Natural killer cell treated with Interleukin-12 subunit alpha and Interleukin-12 subunit beta and Interleukin-15 and Interleukin-18, amount 100 ng/mL, for 72 hours (primary cell): ENCODE measurements around the gene FAM193B. TPM values are rescaled to one million over a fixed set of nuclear protein-coding genes. Genes with fewer than 3 reads are reported as not detected.
A peak's percentile ranks its signal among the peaks of the same experiment; 100 is the strongest.

Experiments used
- ATAC-seq, 2 donors: fragments of 150-1000 bp; cut with Tn5 transposase in 1 of 2; sonication (Bioruptor Pico), chemical (Tn5 transposase) in 1 of 2; 2 replicates each; pipeline ENCODE4 v1.10.0; 2021
- DNase-seq: peaks from one replicate; pipeline ENCODE4 v3.0.0; 2022; ENCODE audit warnings: low spot score
- H3K27ac Mint-ChIP-seq, 2 donors: 1 replicate in 1 of 2; 2 replicates in 1 of 2; pipeline ENCODE4 v1.8.0; 2022; ENCODE audit warnings: mixed read lengths in 2 of 2, mild to moderate bottlenecking in 1 of 2, moderate library complexity in 1 of 2
- H3K27me3 Mint-ChIP-seq, 2 donors: 1 replicate in 1 of 2; 2 replicates in 1 of 2; pipeline ENCODE4 v1.8.0; 2022; ENCODE audit warnings: mixed read lengths in 2 of 2
- H3K36me3 Mint-ChIP-seq: one replicate; pipeline ENCODE4 v1.8.0; 2022; ENCODE audit warnings: mixed read lengths
- H3K4me1 Mint-ChIP-seq, 2 donors: 1 replicate in 1 of 2; 2 replicates in 1 of 2; pipeline ENCODE4 v1.8.0; 2022; ENCODE audit warnings: low read depth in 2 of 2, mixed read lengths in 2 of 2, mild to moderate bottlenecking in 1 of 2
- H3K4me3 Mint-ChIP-seq: one replicate; pipeline ENCODE4 v1.8.0; 2022; ENCODE audit warnings: mixed read lengths
- H3K9me3 Mint-ChIP-seq: 2 replicates; pipeline ENCODE4 v1.8.0; 2022; ENCODE audit warnings: mixed read lengths
- total RNA-seq, 2 donors: library from RNA; stranded (reverse); gene quantifications; one replicate each; pipeline ENCODE4 v1.2.3, GENCODE V29; 2022

FAM193B gene
- total RNA-seq, 2 donors from 2014 or later: 57.9 to 135 TPM

DNA sequence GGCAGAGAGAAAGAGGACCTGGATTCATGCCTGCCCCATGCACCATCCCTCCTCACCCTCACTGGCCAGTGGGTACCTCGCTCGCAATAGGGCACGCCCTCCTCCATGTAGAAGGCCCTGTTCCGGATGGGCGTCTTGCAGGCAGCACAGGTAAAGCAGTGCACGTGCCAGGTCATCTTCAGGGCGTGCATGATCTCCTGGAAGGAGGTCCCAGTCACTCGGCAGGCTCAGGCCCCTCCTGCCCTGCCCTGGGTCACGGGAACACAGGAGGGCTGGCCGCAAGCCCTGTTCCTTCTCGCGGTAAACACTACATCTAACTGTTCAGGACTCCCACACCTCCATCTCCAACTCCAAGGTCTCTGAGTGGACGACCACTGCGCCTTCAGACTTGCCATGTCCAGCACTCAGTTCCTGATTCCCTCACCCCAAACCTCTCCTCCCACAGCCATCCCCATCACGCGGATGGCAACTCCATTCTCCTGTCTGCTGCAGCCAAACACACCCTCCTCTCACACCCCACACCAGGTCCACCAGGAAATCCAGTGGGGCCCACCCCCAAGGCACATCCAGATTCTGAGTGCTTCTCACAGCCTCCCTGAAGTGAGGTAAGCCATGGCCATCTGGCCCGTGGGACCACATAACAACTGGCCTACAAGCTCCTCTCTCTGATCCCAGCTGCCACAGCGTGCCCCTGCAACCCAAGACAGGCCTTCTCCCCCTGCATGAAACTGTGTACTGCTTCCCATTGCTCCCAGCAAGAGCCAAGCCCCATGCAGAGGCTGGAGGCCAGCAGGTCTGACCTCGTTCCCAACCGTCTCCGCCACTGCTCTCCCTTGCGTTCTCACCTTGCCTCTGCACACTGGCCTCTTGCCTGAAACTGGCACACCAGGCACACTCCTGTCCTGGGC, 70.1 kb downstream of the FAM193B start:
- no peaks in the 10 kb centered on the region for H3K36me3 Mint-ChIP-seq
- H3K4me3 Mint-ChIP-seq: no peak overlapping the region
- DNase-seq: no peak
- no peaks in the 10 kb centered on the region for H3K27me3 Mint-ChIP-seq
- peaks cover 9 to 10% of the 10 kb centered on the region in 2 donors for H3K4me1 Mint-ChIP-seq
- H3K27ac Mint-ChIP-seq: no peak overlapping the region
- no peaks in the 10 kb centered on the region for H3K9me3 Mint-ChIP-seq
- peak in 1 of 2 donors; percentile 11 for ATAC-seq

DNA sequence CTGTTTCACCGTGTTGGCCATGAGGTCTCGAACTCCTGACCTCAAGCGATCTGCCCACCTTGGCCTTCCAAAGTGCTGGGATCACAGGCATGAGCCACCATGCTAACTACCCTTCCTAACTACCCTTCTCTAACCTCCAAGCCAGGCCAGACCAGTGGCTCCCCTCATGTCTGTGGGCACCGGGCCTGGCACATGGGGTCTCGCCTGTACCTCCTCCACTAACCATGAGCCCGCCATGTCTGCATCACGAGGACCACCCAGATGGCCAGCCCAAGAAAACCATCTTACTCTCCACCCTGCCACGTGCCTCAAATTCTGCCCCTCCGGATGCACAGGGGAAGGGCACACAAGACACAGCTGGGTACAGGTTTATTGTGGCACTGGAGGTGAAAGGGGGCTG, 71.3 kb downstream of the FAM193B start:
- no peaks in the 10 kb centered on the region for H3K9me3 Mint-ChIP-seq
- DNase-seq (no peak), ATAC-seq (no peak)
- no peaks in the 10 kb centered on the region for H3K27me3 Mint-ChIP-seq
- peaks cover 17 to 18% of the 10 kb centered on the region in 2 donors for H3K4me1 Mint-ChIP-seq
- H3K36me3 Mint-ChIP-seq: no peaks in the 10 kb centered on the region
- no peak overlapping the region for H3K4me3 Mint-ChIP-seq
- no peak overlapping the region for H3K27ac Mint-ChIP-seq

DNA sequence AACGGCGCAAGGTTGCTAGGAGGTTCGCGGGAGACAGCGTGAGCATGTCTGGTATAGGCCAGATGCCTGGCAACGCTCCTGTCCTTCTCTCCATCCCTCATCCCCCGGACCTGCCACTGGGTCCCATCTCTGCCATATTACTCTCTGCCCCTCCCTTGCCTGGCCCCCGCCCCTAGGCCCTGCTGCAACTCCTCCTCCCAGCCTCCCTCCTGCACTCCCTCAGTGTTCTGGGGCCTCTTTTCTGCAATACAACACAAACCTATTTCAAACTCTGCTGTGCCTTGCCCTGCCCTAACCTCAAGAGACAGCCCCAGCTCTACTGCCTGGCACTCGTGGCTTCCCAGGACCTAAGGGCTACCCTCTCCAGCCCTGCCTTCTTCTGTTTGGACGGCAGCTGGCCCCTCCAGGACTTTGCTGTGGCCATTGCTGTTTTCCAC, 72.0 kb downstream of the FAM193B start:
- Mint-ChIP-seq H3K4me3 (no peak overlapping the region), H3K36me3 (no peaks in the 10 kb centered on the region), H3K9me3 (no peaks in the 10 kb centered on the region), H3K27ac (no peak overlapping the region), H3K27me3 (no peaks in the 10 kb centered on the region), H3K4me1 (peaks cover 17 to 18% of the 10 kb centered on the region in 2 donors)
- DNase-seq (no peak), ATAC-seq (no peak)

DNA sequence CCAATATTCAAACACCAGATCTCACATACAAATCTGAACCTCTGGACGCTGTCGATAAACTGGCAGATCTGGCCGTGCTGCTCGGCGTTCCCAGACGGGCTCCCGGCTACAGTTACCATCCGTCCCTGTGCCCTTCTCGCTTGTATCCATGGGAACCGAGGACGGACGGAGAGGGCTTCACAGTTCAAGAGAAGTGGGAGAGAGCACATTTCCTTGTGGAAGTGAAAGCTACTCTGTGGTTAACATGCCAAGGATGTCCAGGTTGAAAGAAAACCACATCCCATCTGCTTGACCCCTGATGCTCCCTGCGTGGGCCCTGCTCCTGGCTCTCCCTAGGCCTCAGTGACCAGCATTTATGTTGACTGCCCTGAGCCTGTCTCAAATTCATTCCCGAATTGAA, 74.6 kb downstream of the FAM193B start:
- DNase-seq (no peak), ATAC-seq (no peak)
- H3K27ac Mint-ChIP-seq: peak overlapping the region; percentile 89 to 97
- peak overlapping the region; percentile 65 for H3K4me3 Mint-ChIP-seq
- H3K36me3 Mint-ChIP-seq: no peaks in the 10 kb centered on the region
- H3K4me1 Mint-ChIP-seq: peaks cover 24 to 31% of the 10 kb centered on the region in 2 donors
- H3K27me3 Mint-ChIP-seq: peaks cover 0 to 3% of the 10 kb centered on the region in 2 donors
- no peaks in the 10 kb centered on the region for H3K9me3 Mint-ChIP-seq

DNA sequence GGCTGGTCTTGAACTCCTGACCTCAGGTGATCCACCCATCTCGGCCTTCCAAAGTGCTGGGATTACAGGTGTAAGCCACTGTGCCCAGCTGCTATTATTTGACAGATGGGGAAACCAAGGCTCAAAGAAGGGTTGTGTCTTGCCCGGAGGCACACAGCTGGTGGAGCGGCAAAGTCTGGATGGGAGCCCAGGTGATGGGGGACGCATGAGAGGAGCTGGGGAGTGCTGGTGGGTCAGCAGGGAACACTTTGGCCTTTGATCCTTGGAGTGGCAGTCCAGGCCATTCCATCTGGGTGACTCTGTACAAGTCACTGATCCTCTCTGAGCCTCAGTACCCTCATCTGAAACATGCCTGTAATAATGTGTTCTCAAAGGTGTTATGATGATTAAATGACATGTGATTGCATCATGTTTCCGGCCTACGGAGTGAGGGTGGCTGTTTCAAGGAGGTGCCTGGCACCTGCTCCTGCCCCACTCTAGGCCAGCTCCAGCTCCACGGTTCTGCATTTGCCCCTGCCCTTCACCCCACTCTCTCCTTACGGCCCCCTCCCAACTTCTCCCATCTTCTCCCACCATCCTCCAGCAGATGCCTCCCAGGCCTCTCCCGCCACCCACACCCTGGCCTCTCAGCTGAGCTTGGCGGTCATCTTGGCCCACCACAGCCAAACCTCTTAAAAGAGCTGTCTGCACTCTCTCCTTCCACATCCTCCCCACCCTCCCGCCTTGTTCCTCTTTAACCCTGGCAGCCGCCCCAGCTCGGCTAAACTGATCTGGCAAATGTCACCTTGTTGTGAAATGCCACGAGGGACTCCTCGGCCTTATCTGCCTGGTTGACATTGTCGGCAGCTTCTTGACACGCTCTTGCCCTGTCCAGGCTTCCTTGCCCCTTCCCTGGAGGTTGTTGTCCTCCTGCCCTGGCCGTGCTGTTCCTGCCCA, 75.4 kb downstream of the FAM193B start:
- H3K4me1 Mint-ChIP-seq: peaks cover 31 to 39% of the 10 kb centered on the region in 2 donors
- H3K27ac Mint-ChIP-seq: peak overlapping the region; percentile 89 to 97
- ATAC-seq (peak; percentile 82 to 87), DNase-seq (peak; percentile 75)
- peak overlapping the region; percentile 65 for H3K4me3 Mint-ChIP-seq
- no peaks in the 10 kb centered on the region for H3K36me3 Mint-ChIP-seq
- peaks cover 6% of the 10 kb centered on the region in 2 donors for H3K27me3 Mint-ChIP-seq
- H3K9me3 Mint-ChIP-seq: no peaks in the 10 kb centered on the region

DNA sequence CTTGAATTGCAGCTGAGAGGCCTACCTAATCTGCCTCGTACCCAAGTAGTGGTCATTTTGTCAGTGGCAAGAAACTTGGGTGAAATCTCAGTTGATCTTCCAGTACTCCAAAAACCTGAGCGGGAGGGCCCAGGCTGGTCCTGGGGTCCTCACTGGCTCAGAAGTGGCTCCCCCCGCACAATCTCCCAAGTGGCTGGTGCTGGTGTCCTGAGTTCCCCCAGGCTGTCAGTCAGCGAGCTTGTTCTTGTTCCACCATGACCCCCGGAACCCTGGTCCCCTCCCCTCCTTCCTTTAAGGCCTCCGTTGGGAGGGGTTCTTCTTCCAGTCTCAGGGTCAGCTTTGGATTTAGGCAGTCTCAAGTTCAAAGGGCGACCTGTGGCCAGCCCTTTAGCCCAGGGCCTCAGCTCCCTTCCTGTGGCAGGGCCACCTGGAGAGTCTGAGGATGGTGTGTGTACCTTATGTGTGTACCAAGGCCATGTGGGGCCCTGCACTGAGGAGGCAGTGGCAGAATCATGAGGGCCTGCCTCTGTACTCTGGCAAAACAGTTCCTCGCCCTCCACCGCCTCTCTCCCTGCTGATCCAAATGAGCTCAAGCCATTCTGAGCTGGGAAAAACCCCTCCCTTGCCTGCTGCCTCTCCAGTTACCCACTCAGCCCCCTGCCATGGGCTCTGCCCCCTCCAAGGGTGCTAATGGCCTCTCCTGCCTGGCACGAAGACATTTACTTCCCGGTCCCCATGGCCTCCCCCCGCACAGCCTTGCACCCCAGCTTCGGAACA, 76.5 kb downstream of the FAM193B start:
- H3K36me3 Mint-ChIP-seq: no peaks in the 10 kb centered on the region
- H3K27me3 Mint-ChIP-seq: peaks cover 7 to 8% of the 10 kb centered on the region in 2 donors

DNA sequence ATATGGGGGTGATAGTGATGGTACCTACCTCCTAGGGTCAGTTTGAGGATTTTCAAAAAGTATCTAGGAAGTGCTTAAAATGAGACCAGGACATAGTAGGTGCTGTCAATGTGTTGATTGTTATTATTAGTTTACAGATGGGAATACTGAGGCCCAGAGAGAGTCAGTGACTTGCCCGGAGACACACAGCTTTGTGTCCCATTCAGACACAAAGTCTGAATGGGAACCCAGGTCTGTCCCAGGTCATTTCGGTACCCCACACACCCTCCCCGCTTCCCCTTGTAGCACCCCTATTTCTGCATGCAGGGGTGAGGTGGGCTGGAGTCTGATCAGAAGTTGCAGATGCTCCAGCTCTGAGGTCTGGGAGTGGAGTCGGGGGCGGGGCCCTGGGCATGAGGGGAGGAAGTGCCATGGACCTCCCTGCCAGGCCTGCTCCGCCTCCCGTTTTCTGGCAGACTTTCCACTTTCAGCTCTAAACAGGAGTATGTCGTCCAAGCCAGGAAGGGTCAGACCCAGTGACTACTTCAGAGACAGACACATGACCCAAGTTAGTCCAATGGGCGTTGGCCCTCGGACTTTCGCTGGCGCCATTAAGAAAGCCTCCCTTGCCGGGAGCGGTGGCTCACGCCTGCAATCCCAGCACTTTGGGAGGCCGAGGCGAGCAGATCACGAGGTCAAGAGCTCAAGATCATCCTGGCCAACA, 77.7 kb downstream of the FAM193B start:
- Mint-ChIP-seq H3K27me3 (peaks cover 7 to 8% of the 10 kb centered on the region in 2 donors), H3K36me3 (no peaks in the 10 kb centered on the region), H3K27ac (peak overlapping the region; percentile 22 to 24), H3K4me1 (peaks cover 36 to 42% of the 10 kb centered on the region in 2 donors), H3K9me3 (no peaks in the 10 kb centered on the region), H3K4me3 (no peak overlapping the region)
- no peak for DNase-seq
- ATAC-seq: no peak

More for the DNA sequence above, 76.5 kb downstream of the FAM193B start:
- no peak for DNase-seq
- H3K4me3 Mint-ChIP-seq: no peak overlapping the region
- H3K27ac Mint-ChIP-seq: peak overlapping the region; percentile 89 to 97
- H3K4me1 Mint-ChIP-seq: peaks cover 34 to 42% of the 10 kb centered on the region in 2 donors
- ATAC-seq: no peak
- H3K9me3 Mint-ChIP-seq: no peaks in the 10 kb centered on the region

DNA sequence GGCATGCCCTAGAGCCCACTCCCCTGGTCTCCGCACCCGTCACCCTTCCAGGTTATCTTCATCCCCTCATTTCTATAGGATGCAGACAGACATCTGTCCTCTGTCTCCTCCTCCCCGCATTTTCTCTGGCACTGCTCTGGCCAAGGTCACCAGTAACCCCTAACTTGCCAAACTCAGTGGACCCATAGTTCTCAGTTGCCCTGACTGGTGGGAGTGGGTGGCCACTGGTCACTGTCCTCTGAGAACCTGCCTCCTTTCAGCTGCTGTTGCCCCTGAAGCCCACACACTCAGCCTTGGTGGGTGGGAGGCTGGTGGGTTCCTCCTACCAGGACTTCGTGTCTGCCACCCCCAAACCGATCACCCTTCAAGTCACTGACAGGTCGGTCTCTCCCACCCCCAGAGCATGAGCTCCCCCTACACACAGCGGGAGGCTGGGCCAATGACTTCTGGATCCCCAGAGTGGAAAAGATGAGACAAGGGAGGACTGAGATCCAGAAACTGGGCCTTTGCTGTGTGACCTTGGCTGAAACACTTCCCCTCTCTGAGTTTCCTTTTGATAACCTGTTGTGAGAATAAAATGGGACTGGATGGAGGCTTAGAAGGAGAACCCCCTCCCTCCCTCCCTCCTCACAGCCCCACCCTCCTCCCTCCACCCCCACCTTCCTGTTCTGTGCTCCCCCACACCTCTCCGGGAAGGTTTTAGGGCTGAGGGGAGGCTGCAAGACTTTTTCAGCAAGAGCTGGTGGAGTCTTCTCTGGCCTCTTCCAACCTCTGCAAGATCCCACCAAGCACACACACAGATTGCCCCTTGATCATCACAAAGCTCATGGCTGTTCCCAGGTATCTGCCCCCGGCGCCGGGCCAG, 78.6 kb downstream of the FAM193B start:
- Mint-ChIP-seq H3K4me1 (peaks cover 41 to 42% of the 10 kb centered on the region in 2 donors), H3K27me3 (peaks cover 7 to 8% of the 10 kb centered on the region in 2 donors), H3K4me3 (peak overlapping the region; percentile 1), H3K36me3 (no peaks in the 10 kb centered on the region), H3K27ac (peak overlapping the region; percentile 22 to 24), H3K9me3 (no peaks in the 10 kb centered on the region)
- DNase-seq: no peak
- ATAC-seq: no peak

DNA sequence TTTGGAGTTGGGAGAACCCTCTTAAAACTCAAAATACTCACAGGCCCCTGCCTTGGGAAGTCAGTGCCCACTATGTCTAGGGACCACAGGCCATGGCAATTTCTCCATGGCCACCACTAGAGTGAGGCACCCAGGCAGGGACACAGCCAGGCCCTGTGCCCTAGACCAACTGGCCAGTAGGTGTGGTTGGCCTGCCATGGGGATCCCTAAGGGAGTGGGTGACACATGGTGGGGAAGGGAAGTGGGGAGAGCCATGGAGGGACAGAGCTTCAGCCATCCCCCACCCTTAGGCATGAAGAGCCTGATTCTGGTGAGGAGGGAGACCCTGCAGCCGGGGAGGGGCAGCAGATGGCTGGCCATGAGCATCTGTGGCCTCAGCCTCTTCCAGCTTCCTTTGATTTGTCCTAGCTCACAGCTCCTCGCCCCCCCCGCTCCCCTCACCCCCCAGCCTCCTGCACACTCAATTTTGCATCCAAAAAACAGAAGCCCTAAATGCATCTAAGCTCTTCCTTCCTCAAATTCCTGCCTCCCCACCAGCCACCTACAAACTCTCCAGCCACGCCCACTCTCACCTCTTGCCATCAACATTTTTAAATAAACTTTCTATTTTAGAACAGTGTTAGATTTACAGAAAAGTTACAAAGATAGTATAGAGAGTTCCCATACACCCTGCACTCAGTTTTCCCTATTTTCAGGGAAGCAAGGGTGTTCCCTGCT, 79.4 kb downstream of the FAM193B start:
- no peaks in the 10 kb centered on the region for H3K36me3 Mint-ChIP-seq
- H3K27me3 Mint-ChIP-seq: peaks cover 7 to 8% of the 10 kb centered on the region in 2 donors
- no peaks in the 10 kb centered on the region for H3K9me3 Mint-ChIP-seq
- peak overlapping the region; percentile 80 for H3K4me3 Mint-ChIP-seq
- no peak for DNase-seq
- no peak overlapping the region for H3K27ac Mint-ChIP-seq
- ATAC-seq: no peak
- peaks cover 44 to 45% of the 10 kb centered on the region in 2 donors for H3K4me1 Mint-ChIP-seq

DNA sequence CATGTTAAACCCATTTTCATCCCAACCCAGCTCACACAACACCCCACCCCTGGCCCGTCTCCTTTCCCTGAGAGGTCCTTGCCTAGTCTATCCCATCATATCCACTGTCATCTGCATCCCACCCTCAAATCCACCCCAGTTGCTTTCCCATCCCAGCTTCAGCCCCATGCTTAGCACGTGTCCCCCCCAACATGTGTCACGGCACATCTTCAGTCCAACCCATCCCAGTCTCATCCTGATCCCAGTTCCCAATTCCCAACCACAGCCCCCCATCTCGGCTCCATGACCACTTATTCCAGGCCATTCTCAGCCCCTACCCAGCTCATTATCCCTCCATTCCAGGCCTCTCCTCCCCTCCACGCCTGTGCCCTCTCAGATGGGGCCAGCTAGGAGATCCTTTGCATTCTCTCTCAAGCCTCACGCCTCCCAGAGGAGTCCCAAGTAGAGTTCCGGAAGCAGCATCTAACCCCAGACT, 80.3 kb downstream of the FAM193B start:
- H3K36me3 Mint-ChIP-seq: no peaks in the 10 kb centered on the region
- H3K4me3 Mint-ChIP-seq: peak overlapping the region; percentile 80
- no peaks in the 10 kb centered on the region for H3K9me3 Mint-ChIP-seq
- H3K27me3 Mint-ChIP-seq: peaks cover 7 to 8% of the 10 kb centered on the region in 2 donors
- ATAC-seq (no peak), DNase-seq (no peak)
- peak overlapping the region in 1 of 2 donors; percentile 64 for H3K27ac Mint-ChIP-seq
- peaks cover 36 to 40% of the 10 kb centered on the region in 2 donors for H3K4me1 Mint-ChIP-seq

DNA sequence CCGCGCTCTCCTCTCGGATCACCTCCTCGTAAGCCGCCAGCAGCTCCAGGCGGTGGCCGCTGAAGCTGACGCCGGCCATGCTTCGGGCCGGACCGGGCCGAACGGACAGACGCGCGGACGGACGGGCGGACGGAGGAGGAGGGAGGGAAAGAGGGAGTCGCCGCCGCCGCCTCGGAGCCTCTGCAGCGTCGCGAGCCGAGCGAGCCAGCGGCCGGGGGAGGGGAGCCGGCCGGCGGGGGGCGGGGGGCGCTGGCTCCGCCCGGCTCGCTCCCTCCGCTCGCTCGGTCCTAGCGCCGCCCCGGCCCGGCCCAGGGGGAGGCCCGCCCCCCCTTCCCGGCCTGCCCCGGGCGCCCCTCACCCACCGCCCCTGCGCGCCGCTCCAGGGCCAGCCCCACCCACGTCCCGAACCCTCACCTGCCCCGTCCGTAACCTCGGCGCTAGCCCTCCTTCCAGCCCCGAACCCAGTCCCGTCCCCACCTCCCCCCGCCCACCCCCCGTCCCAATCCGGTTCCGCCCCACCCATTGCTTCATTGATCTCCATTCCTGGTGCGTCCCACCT, 80.8 kb downstream of the FAM193B start, which contains the start of gene DBN1:
TSS of gene DBN1 (minus strand) at position 192 of the 559 bp plus-strand sequence. CDS start at position 79, 113 bp downstream.
- Mint-ChIP-seq H3K27me3 (peaks cover 7 to 8% of the 10 kb centered on the region in 2 donors), H3K4me3 (peak within 1 kb of the TSS; percentile 80), H3K4me1 (peaks cover 30 to 40% of the 10 kb centered on the region in 2 donors), H3K36me3 (no peaks in the 10 kb centered on the region), H3K27ac (peak within 1 kb of the TSS in 1 of 2 donors; percentile 64), H3K9me3 (no peaks in the 10 kb centered on the region)
- DNase-seq: no peak
- ATAC-seq: peak; percentile 31 to 38
